ENCODE results near the gene VIT.

The VIT gene

GRCh38 chr2:36811071-36811470 lies 114.6 kb downstream of the VIT start:
- no peak for TF ChIP-seq CTCF (IDR thresholded peaks at IDR 0.05)

DNA sequence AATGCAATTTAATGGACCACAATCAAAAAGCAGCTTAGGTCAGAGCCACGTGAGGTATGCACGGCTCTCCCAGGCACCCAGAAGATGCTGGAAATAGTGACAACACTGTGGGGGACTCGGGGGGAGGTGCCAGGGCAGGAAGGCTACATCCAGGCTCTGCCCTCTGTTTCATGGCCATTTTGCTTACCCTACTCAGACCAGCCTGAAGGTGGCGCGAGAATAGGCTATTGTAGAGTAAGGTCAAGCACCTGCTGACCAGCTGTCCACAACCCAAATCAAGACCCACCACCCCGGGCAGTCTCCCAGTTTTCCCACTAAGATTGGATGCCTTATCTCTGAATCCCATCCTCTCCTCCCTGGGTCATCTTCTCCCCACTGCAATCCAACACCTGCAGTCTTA lies 115.7 kb downstream of the VIT start:
- no peak for TF ChIP-seq CTCF (IDR thresholded peaks at IDR 0.05)

DNA sequence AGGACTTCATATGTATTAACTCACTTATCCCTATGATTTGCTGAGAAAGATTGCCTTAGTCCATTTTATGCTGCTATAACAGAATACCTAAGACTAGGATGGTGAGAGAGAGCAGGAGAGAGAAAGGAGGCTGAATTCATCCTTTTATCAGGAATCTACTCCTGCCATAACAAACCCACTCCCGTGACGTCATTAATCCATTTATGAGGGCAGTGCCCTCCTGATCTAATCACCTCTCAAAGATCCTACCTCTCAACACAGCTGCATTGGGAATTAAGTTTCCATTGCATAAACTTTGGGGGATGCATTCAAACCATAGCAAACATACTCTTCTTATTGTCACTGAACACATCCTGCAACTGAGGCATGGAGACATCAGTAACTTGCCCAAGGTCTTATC lies 122.0 kb downstream of the VIT start:
- no peak for TF ChIP-seq CTCF (IDR thresholded peaks at IDR 0.05)

DNA sequence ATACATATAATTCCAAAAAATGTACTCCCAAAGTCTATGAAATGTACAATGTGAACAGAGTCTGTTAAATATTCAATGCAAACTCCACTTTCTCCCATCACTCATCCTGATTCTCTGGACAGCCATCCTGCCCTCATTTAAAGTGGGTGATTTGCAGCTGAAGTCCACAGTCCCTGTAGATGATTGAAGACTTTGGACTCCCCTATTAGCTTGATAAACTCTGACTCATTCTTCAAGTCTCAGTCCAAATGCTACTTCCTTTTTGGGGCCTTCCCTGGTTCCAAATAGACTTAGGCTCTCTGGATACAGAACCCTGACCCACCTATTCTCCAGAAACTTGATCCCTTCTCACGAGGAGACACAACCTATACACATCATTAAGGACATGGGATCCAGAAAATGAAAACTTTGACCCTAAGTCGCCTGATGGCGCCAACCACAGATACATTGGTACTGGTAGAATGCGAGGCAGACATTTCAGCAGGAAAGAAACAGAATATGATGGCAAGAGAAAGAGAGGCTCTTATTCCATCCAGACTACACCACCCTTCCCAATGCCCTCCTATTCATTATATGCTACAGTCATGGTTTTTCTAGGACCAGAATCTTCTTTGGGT lies 122.7 kb downstream of the VIT start:
- TF ChIP-seq CTCF (IDR thresholded peaks at IDR 0.05): no peak

DNA sequence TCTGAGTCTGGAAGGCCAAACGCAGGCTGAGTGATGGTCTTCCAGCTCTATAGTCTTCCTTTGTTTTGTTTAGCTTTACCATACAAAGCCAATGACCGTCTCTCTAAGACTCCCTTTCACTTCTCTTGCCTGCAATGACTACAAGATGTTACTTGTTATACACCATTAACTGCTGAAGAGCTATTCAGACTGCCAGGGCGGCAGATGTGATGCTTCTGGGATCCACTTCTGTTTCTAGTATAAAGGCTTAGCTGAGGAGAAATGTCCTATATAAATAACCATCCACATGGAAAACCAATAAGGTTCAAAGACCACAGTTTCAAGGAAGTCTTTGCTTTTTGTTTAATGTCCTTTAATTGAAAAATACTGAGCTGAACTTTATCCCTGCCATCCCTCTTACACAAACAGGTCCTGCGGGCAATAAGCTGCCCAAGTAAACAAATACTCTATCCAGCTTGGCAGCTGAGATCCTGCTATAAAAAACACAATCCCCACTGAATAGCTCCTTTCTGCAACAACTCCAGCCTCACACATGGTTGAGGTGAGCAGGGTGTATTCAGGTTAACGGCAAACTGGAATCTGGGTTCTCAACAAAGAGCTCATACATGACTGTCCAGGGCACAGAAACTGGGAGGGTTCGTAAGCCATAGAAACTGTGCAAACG lies 124.6 kb downstream of the VIT start:
- no peak for TF ChIP-seq CTCF (IDR thresholded peaks at IDR 0.05)

GRCh38 chr2:36823862-36824261 lies 127.4 kb downstream of the VIT start:
- no peak for TF ChIP-seq CTCF (IDR thresholded peaks at IDR 0.05)

DNA sequence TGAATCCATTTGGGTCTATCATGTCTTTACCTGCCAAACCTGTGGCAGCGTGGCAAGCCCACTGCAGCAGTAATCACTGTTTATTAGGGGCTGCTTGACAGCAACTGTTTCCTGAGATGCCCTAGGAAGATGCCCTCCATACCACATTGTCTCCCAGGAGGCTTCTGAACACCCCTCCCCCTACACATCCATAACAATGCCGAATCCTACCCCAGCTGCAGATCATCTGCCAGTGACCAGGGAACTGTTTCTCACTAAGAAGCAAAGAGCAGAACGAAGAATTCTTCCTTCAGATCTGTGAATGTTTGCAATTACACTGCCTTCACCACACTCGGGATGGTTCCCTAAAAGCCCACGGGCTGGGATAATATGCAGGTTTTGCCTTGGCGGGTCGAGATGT lies 127.8 kb downstream of the VIT start:
- no peak for TF ChIP-seq CTCF (IDR thresholded peaks at IDR 0.05)
